Neural progenitor cell (in vitro differentiated cells): ENCODE results near the gene EGFL6.

Experiments used
- CTCF ChIP-seq: fragments of 200-600 bp; sonication (generic); IDR thresholded peaks from 2 replicates; pipeline ENCODE4 v1.5.1; 2017; ENCODE audit warnings: antibody characterized with exemption, mild to moderate bottlenecking
- EZH2 ChIP-seq: fragments of 200-600 bp; sonication (generic); IDR thresholded peaks from 2 replicates; pipeline ENCODE4 v1.6.1; 2017; ENCODE audit warnings: antibody characterized with exemption, mild to moderate bottlenecking, moderate library complexity
- EZH2phosphoT487 ChIP-seq: fragments of 200-600 bp; sonication (generic); IDR thresholded peaks from 2 replicates; pipeline ENCODE4 v1.6.1; 2017; ENCODE audit warnings: antibody characterized with exemption

- no peak for TF ChIP-seq CTCF
- TF ChIP-seq EZH2: no peak
- no peak for TF ChIP-seq EZH2phosphoT487
Observed at GRCh38 chrX:13605611-13606010, 36.2 kb downstream of the EGFL6 start.
